GM19372 (cell line): ENCODE data around the gene ABCG1.
"Not testable (repeated sequence)": the region's sequence is repeated elsewhere in the genome, so short reads cannot be mapped to it uniquely, and the experiment has no call there.

Source experiments
- ATAC-seq: cut with Tn5 transposase; IDR thresholded peaks from one replicate; pipeline ENCODE4 v1.9.1; 2021; ENCODE audit warnings: mild to moderate bottlenecking, low read depth, moderate library complexity; ENCODE audit not compliant: unreplicated experiment

The ABCG1 gene

GRCh38 chr21:42287193-42288083 is 68.5 kb downstream of the ABCG1 start:
- no peak for ATAC-seq

GRCh38 chr21:42288962-42289361 is 70.0 kb downstream of the ABCG1 start:
- no peak for ATAC-seq

GRCh38 chr21:42289926-42290325 is 71.0 kb downstream of the ABCG1 start:
- ATAC-seq: no peak

- ATAC-seq: no peak
These were observed 71.6 kb downstream of the ABCG1 start for GRCh38 chr21:42290505-42290904.

GRCh38 chr21:42291003-42291750 is 72.2 kb downstream of the ABCG1 start:
- ATAC-seq: no peak

GRCh38 chr21:42291751-42292562 is 73.0 kb downstream of the ABCG1 start:
- ATAC-seq: no peak

- ATAC-seq: not testable (repeated sequence)
These were observed 73.7 kb downstream of the ABCG1 start for GRCh38 chr21:42292563-42293142.

GRCh38 chr21:42293649-42294272 is 74.8 kb downstream of the ABCG1 start:
- no peak for ATAC-seq

GRCh38 chr21:42294273-42294880 is 75.4 kb downstream of the ABCG1 start:
- no peak for ATAC-seq

GRCh38 chr21:42295845-42296244 is 76.9 kb downstream of the ABCG1 start:
- ATAC-seq: no peak

- no peak for ATAC-seq
These were observed 77.6 kb downstream of the ABCG1 start for GRCh38 chr21:42296501-42296900.

- ATAC-seq: no peak
These were observed 78.4 kb downstream of the ABCG1 start for GRCh38 chr21:42297377-42297776.

- no peak for ATAC-seq
These were observed 79.3 kb downstream of the ABCG1 start for GRCh38 chr21:42298237-42298636.

- ATAC-seq: no peak
These were observed 79.7 kb downstream of the ABCG1 start for GRCh38 chr21:42298657-42299056.

- no peak for ATAC-seq
These were observed 80.5 kb downstream of the ABCG1 start for GRCh38 chr21:42299324-42300044.

- no peak for ATAC-seq
These were observed 81.2 kb downstream of the ABCG1 start for GRCh38 chr21:42300045-42300583.

GRCh38 chr21:42300956-42301355 is 82.0 kb downstream of the ABCG1 start:
- ATAC-seq: no peak

GRCh38 chr21:42301371-42302075 is 82.6 kb downstream of the ABCG1 start:
- no peak for ATAC-seq
